Suprapubic skin (tissue), 4 donors: Measurements from ENCODE around the gene STARD8.

Experiments used
- CTCF ChIP-seq, 2 donors: fragments of 200-600 bp in 1 of 2; fragments of 450-650 bp in 1 of 2; sonication (generic) in 1 of 2; IDR thresholded peaks; one replicate each; pipeline ENCODE4 v1.5.1; 2016 to 2019; ENCODE audit warnings: antibody characterized with exemption in 2 of 2, mild to moderate bottlenecking in 1 of 2, moderate library complexity in 1 of 2
- POLR2A ChIP-seq, 2 donors: fragments of 450-650 bp; IDR thresholded peaks; one replicate each; pipeline ENCODE4 v1.6.1; 2017; ENCODE audit warnings: antibody characterized with exemption in 2 of 2, mild to moderate bottlenecking in 2 of 2, moderate library complexity in 2 of 2
- POLR2AphosphoS5 ChIP-seq, 3 donors: sonication (generic); formaldehyde crosslinking; IDR thresholded peaks; one replicate each; pipeline ENCODE4 v1.6.1; 2017; ENCODE audit warnings: antibody characterized with exemption in 3 of 3

- TF ChIP-seq CTCF (IDR thresholded peaks at IDR 0.05) (no peak), POLR2A (IDR thresholded peaks at IDR 0.05) (no peak), POLR2AphosphoS5 (IDR thresholded peaks at IDR 0.05) (no peak)
Measured at GRCh38 chrX:68755616-68756125, 108.2 kb downstream of the STARD8 start.
